SU-DHL-6 (cell line): ENCODE data around the gene CDC42EP3.

ENCODE experiments used
- H2AFZ ChIP-seq: fragments of 200-600 bp; sonication (generic); 2 replicates; pipeline ENCODE4 v1.6.1; 2014; ENCODE audit warnings: low read depth, mild to moderate bottlenecking, moderate library complexity, mixed read lengths, antibody characterized with exemption, low read length; ENCODE audit not compliant: severe bottlenecking
- H3F3A ChIP-seq: fragments of 200-600 bp; shearing (Covaris generic); 2 replicates; pipeline ENCODE4 v1.6.0; 2016; ENCODE audit warnings: antibody characterized with exemption, mild to moderate bottlenecking; ENCODE audit not compliant: insufficient read depth
- H3K27ac ChIP-seq: fragments of 200-600 bp; sonication (generic); 2 replicates; pipeline ENCODE4 v1.5.1; 2016; ENCODE audit warnings: low read depth, mild to moderate bottlenecking, low read length, moderate library complexity, mixed read lengths
- H3K27me3 ChIP-seq: fragments of 200-600 bp; sonication (generic), shearing (Covaris generic); 2 replicates; pipeline ENCODE4 v1.6.0; 2014; ENCODE audit warnings: mild to moderate bottlenecking, low read length
- H3K36me3 ChIP-seq: fragments of 200-600 bp; sonication (generic); 2 replicates; pipeline ENCODE4 v1.6.1; 2014; ENCODE audit warnings: mild to moderate bottlenecking, low read length, mixed read lengths
- H3K4me2 ChIP-seq: fragments of 300-600, 200-600 bp; shearing (Covaris generic), sonication (generic); 2 replicates; pipeline ENCODE4 v1.6.0; 2014; ENCODE audit warnings: low read length, low read depth, mild to moderate bottlenecking; ENCODE audit not compliant: poor library complexity, severe bottlenecking
- H3K4me3 ChIP-seq: fragments of 200-600 bp; sonication (generic); 2 replicates; pipeline ENCODE4 v1.5.1; 2014; ENCODE audit warnings: antibody characterized with exemption, low read length, mild to moderate bottlenecking, mixed read lengths; ENCODE audit not compliant: insufficient read depth, poor library complexity, severe bottlenecking
- H3K79me2 ChIP-seq: fragments of 200-600 bp; sonication (generic); 2 replicates; pipeline ENCODE4 v1.6.1; 2014; ENCODE audit warnings: mild to moderate bottlenecking, low read length, moderate library complexity; ENCODE audit not compliant: insufficient read depth
- H3K9ac ChIP-seq: fragments of 200-600 bp; sonication (generic); 2 replicates; pipeline ENCODE4 v1.7.0; 2014; ENCODE audit warnings: mild to moderate bottlenecking, low read length
- H3K9me2 ChIP-seq: fragments of 200-600 bp; sonication (generic); replicated peaks from 2 replicates; pipeline ENCODE4 v1.6.1; 2014; ENCODE audit warnings: low read length; ENCODE audit not compliant: insufficient read depth
- H3K9me3 ChIP-seq: fragments of 200-600 bp; sonication (generic); 2 replicates; pipeline ENCODE4 v1.6.1; 2014; ENCODE audit warnings: low read length, mixed read lengths; ENCODE audit not compliant: insufficient read depth
- H4K20me1 ChIP-seq: fragments of 200-600 bp; sonication (generic); 2 replicates; pipeline ENCODE4 v1.6.1; 2014; ENCODE audit warnings: low read depth, mild to moderate bottlenecking, antibody characterized with exemption, low read length, moderate library complexity, mixed read lengths
- EZH2phosphoT487 ChIP-seq: fragments of 200-600 bp; sonication (generic), shearing (Covaris generic); conservative IDR thresholded peaks from 2 replicates; pipeline ENCODE4 v1.6.1; 2018; ENCODE audit warnings: mild to moderate bottlenecking, antibody characterized with exemption, low read length, moderate library complexity, mixed read lengths
- TF ChIP-seq, protein P1 (sequence below): fragments of 200-600 bp; sonication (generic); IDR thresholded peaks from one replicate; pipeline ENCODE4 v1.5.1; 2017; ENCODE audit warnings: antibody characterized with exemption, mild to moderate bottlenecking, low read length, moderate library complexity; ENCODE audit not compliant: insufficient read depth, poor library complexity, severe bottlenecking

CDC42EP3 gene

DNA sequence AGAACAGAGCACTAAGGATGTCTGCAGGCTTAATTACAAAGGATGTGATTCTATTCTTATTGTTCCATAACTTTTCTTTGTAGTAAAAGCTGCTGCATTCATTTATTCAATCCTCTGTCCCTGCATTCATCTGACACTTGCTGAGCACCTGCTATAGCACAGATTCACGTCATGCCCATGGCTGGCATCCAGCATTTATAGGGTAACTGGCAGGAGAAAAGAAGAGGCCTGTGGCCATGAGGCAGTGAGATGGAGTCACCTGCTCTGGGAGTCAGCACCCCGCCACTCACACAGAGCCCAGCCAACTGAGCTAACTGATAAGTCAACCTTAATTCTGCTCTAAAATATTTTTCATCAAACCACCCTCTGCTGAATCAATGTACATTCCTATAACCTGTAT is 18.3 kb upstream of the CDC42EP3 start:
- Histone ChIP-seq H3K79me2 (no peaks in the 10 kb centered on the region), H3K27me3 (no peaks in the 10 kb centered on the region), H3K9ac (no peak overlapping the region), H4K20me1 (no peaks in the 10 kb centered on the region), H3K36me3 (no peaks in the 10 kb centered on the region), H3K27ac (no peak overlapping the region), H2AFZ (no peak overlapping the region), H3K4me2 (no peak overlapping the region), H3K9me2 (no peaks in the 10 kb centered on the region), H3K9me3 (no peaks in the 10 kb centered on the region), H3K4me3 (no peak overlapping the region), H3F3A (no peaks in the 10 kb centered on the region)
- TF ChIP-seq, protein P1, sequence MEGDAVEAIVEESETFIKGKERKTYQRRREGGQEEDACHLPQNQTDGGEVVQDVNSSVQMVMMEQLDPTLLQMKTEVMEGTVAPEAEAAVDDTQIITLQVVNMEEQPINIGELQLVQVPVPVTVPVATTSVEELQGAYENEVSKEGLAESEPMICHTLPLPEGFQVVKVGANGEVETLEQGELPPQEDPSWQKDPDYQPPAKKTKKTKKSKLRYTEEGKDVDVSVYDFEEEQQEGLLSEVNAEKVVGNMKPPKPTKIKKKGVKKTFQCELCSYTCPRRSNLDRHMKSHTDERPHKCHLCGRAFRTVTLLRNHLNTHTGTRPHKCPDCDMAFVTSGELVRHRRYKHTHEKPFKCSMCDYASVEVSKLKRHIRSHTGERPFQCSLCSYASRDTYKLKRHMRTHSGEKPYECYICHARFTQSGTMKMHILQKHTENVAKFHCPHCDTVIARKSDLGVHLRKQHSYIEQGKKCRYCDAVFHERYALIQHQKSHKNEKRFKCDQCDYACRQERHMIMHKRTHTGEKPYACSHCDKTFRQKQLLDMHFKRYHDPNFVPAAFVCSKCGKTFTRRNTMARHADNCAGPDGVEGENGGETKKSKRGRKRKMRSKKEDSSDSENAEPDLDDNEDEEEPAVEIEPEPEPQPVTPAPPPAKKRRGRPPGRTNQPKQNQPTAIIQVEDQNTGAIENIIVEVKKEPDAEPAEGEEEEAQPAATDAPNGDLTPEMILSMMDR = no peak
- no peak for TF ChIP-seq EZH2phosphoT487

- Histone ChIP-seq H3K36me3 (no peaks in the 10 kb centered on the region), H3K4me2 (no peak overlapping the region), H3K9me2 (no peaks in the 10 kb centered on the region), H3K79me2 (no peaks in the 10 kb centered on the region), H3K9me3 (no peaks in the 10 kb centered on the region), H4K20me1 (no peaks in the 10 kb centered on the region), H3K27ac (no peak overlapping the region), H3K27me3 (no peaks in the 10 kb centered on the region), H3K9ac (no peak overlapping the region), H3K4me3 (no peak overlapping the region), H2AFZ (no peak overlapping the region), H3F3A (no peaks in the 10 kb centered on the region)
- TF ChIP-seq, protein P1 = no peak
- no peak for TF ChIP-seq EZH2phosphoT487
Observed at GRCh38 chr2:37688771-37689468, 17.5 kb upstream of the CDC42EP3 start.

GRCh38 chr2:37686792-37687526 is 15.5 kb upstream of the CDC42EP3 start:
- H3K4me3 ChIP-seq = no peak overlapping the region
- H3F3A ChIP-seq = no peaks in the 10 kb centered on the region
- no peak overlapping the region for H3K9ac ChIP-seq
- no peak overlapping the region for H3K4me2 ChIP-seq
- no peaks in the 10 kb centered on the region for H3K27me3 ChIP-seq
- H3K9me2 ChIP-seq = no peaks in the 10 kb centered on the region
- TF ChIP-seq EZH2phosphoT487 = no peak
- TF ChIP-seq, protein P1 = no peak
- H3K27ac ChIP-seq = no peak overlapping the region
- H3K79me2 ChIP-seq = no peaks in the 10 kb centered on the region
- no peak overlapping the region for H2AFZ ChIP-seq
- no peaks in the 10 kb centered on the region for H3K9me3 ChIP-seq
- H4K20me1 ChIP-seq = no peaks in the 10 kb centered on the region
- no peaks in the 10 kb centered on the region for H3K36me3 ChIP-seq
